GM23248 (cell line): ENCODE measurements around the gene TSPAN12. TPM values are rescaled to one million over a fixed set of nuclear protein-coding genes. Genes with fewer than 3 reads are reported as not detected.

Source experiments
- DNase-seq: peaks from one replicate; pipeline ENCODE4 v3.0.0-alpha.2; 2015
- H2AFZ ChIP-seq: fragments of 200-600 bp; sonication (generic); 2 replicates; pipeline ENCODE4 v1.6.1; 2016; ENCODE audit warnings: antibody characterized with exemption
- H3F3A ChIP-seq: fragments of 200-600 bp; sonication (generic); 2 replicates; pipeline ENCODE4 v1.6.1; 2016; ENCODE audit warnings: mild to moderate bottlenecking, antibody characterized with exemption, mixed run types; ENCODE audit not compliant: insufficient read depth
- H3K27ac ChIP-seq: fragments of 200-600 bp; sonication (generic); 2 replicates; pipeline ENCODE4 v1.5.1; 2016; ENCODE audit warnings: mild to moderate bottlenecking
- H3K27me3 ChIP-seq: fragments of 200-600 bp; sonication (generic); replicated peaks from 2 replicates; pipeline ENCODE4 v1.6.1; 2016; ENCODE audit warnings: mild to moderate bottlenecking; ENCODE audit not compliant: insufficient read depth
- H3K36me3 ChIP-seq: fragments of 200-600 bp; sonication (generic); 2 replicates; pipeline ENCODE4 v1.6.1; 2016; ENCODE audit warnings: low read depth, mild to moderate bottlenecking
- H3K4me1 ChIP-seq: fragments of 200-600 bp; sonication (generic); 2 replicates; pipeline ENCODE4 v1.6.1; 2016; ENCODE audit warnings: mild to moderate bottlenecking; ENCODE audit not compliant: insufficient read depth
- H3K4me2 ChIP-seq: fragments of 200-600 bp; sonication (generic); one replicate; pipeline ENCODE4 v1.6.1; 2016; ENCODE audit warnings: mild to moderate bottlenecking; ENCODE audit not compliant: unreplicated experiment
- H3K4me3 ChIP-seq: fragments of 200-600 bp; sonication (generic); 2 replicates; pipeline ENCODE4 v1.5.1; 2016; ENCODE audit warnings: mild to moderate bottlenecking
- H3K79me2 ChIP-seq: fragments of 200-600 bp; sonication (generic); 2 replicates; pipeline ENCODE4 v1.6.1; 2016; ENCODE audit warnings: mild to moderate bottlenecking; ENCODE audit not compliant: insufficient read depth
- H3K9ac ChIP-seq: fragments of 200-600 bp; sonication (generic); 2 replicates; pipeline ENCODE4 v1.6.1; 2016; ENCODE audit warnings: mild to moderate bottlenecking
- H3K9me2 ChIP-seq: fragments of 200-600 bp; sonication (generic); 2 replicates; pipeline ENCODE4 v1.6.1; 2016; ENCODE audit warnings: mixed run types, mild to moderate bottlenecking, moderate library complexity; ENCODE audit not compliant: insufficient read depth
- H3K9me3 ChIP-seq: fragments of 200-600 bp; sonication (generic); one replicate; pipeline ENCODE4 v1.6.1; 2017; ENCODE audit warnings: low read depth
- H4K20me1 ChIP-seq: fragments of 200-600 bp; sonication (generic); 2 replicates; pipeline ENCODE4 v1.6.0; 2016; ENCODE audit not compliant: insufficient read depth
- EZH2 ChIP-seq: fragments of 200-600 bp; sonication (generic); IDR thresholded peaks from 2 replicates; pipeline ENCODE4 v1.6.1; 2018; ENCODE audit warnings: antibody characterized with exemption, mild to moderate bottlenecking; ENCODE audit not compliant: insufficient read depth, poor library complexity, severe bottlenecking
- EZH2phosphoT487 ChIP-seq: fragments of 200-600 bp; sonication (generic); IDR thresholded peaks from 2 replicates; pipeline ENCODE4 v1.6.1; 2018; ENCODE audit warnings: antibody characterized with exemption, moderate library complexity, mild to moderate bottlenecking, low read depth; ENCODE audit not compliant: insufficient read depth
- WGBS, 2 experiments: methylation state at CpG; one replicate each; pipeline ENCODE4 v1.1.6; 2015 to 2017; ENCODE audit warnings: low lambda C conversion rate in 2 of 2, low coverage in 1 of 2; ENCODE audit errors: missing lambda C conversion rate in 2 of 2; 5-methylcytosine and 5-hydroxymethylcytosine counted together
- in situ Hi-C: fragments of 300-500 bp; cut with MboI; formaldehyde crosslinking; loops from 2 replicates; pipeline ENCODE4 v1.15.0; 2020
- polyA plus RNA-seq: library from polyadenylated mRNA; unstranded; fragments of >200 nt; fragmentation: Nextera tagmentation; extraction: Ambion mirVana; gene quantifications from 2 replicates; pipeline ENCODE4 v1.2.1, GENCODE V29; 2016
- total RNA-seq: library from RNA; depleted of rRNA; stranded (reverse); fragments of >200 nt; shearing (Covaris generic); gene quantifications from 2 replicates; pipeline ENCODE4 v1.2.3, GENCODE V29; 2014

Gene TSPAN12
- total and polyA plus RNA-seq, 2 experiments from 2014 or later, result under 0.01 to 0.70 TPM

- Histone ChIP-seq H3K27ac (no peak overlapping the region), H3K4me3 (no peak overlapping the region), H3F3A (no peaks in the 10 kb centered on the region), H3K4me1 (no peaks in the 10 kb centered on the region), H4K20me1 (no peaks in the 10 kb centered on the region), H3K9me3 (no peaks in the 10 kb centered on the region), H3K9me2 (no peaks in the 10 kb centered on the region), H3K36me3 (no peaks in the 10 kb centered on the region), H3K27me3 (no peaks in the 10 kb centered on the region), H3K4me2 (no peak overlapping the region), H3K79me2 (no peaks in the 10 kb centered on the region), H3K9ac (no peak overlapping the region), H2AFZ (no peak overlapping the region)
- in situ Hi-C loops, result no loop called here
- no peak for DNase-seq
- WGBS, 2 experiments, result 71 to 73% methylated on average over 6 of the region's 6 CpGs
- TF ChIP-seq EZH2phosphoT487, result no peak
- TF ChIP-seq EZH2, result no peak
Measured at GRCh38 chr7:120838281-120838682, 19.7 kb downstream of the TSPAN12 start.

GRCh38 chr7:120837599-120837998, 20.3 kb downstream of the TSPAN12 start:
- no peak for TF ChIP-seq EZH2
- no peak for TF ChIP-seq EZH2phosphoT487
- in situ Hi-C loops, result no loop called here
- DNase-seq, result no peak
- Histone ChIP-seq H3K4me1 (no peaks in the 10 kb centered on the region), H2AFZ (no peak overlapping the region), H3K4me2 (no peak overlapping the region), H3K9ac (no peak overlapping the region), H4K20me1 (no peaks in the 10 kb centered on the region), H3F3A (no peaks in the 10 kb centered on the region), H3K36me3 (no peaks in the 10 kb centered on the region), H3K9me3 (no peaks in the 10 kb centered on the region), H3K27ac (no peak overlapping the region), H3K79me2 (no peaks in the 10 kb centered on the region), H3K4me3 (no peak overlapping the region), H3K9me2 (no peaks in the 10 kb centered on the region), H3K27me3 (no peaks in the 10 kb centered on the region)
- whole genome bisulfite sequencing, 2 experiments, result 59 to 73% methylated on average over 4 of the region's 4 CpGs

GRCh38 chr7:120836556-120837115, 21.3 kb downstream of the TSPAN12 start:
- WGBS, 2 experiments, result 90 to 100% methylated on average over 1 of the region's 1 CpG
- no peak overlapping the region for H3K9ac ChIP-seq
- no peak overlapping the region for H2AFZ ChIP-seq
- H3K9me3 ChIP-seq, result no peaks in the 10 kb centered on the region
- no peak for DNase-seq
- H3K4me2 ChIP-seq, result no peak overlapping the region
- no peaks in the 10 kb centered on the region for H3K79me2 ChIP-seq
- H3K36me3 ChIP-seq, result no peaks in the 10 kb centered on the region
- no peaks in the 10 kb centered on the region for H4K20me1 ChIP-seq
- H3K9me2 ChIP-seq, result no peaks in the 10 kb centered on the region
- in situ Hi-C loops, result no loop called here
- H3K4me3 ChIP-seq, result no peak overlapping the region
- H3K4me1 ChIP-seq, result no peaks in the 10 kb centered on the region
- H3F3A ChIP-seq, result no peaks in the 10 kb centered on the region
- no peak overlapping the region for H3K27ac ChIP-seq
- H3K27me3 ChIP-seq, result no peaks in the 10 kb centered on the region
- TF ChIP-seq EZH2phosphoT487, result no peak
- TF ChIP-seq EZH2, result no peak

GRCh38 chr7:120834726-120835125, 23.2 kb downstream of the TSPAN12 start:
- Histone ChIP-seq H3K4me2 (no peak overlapping the region), H3K36me3 (no peaks in the 10 kb centered on the region), H3K9me3 (no peaks in the 10 kb centered on the region), H3K9me2 (no peaks in the 10 kb centered on the region), H3K4me1 (no peaks in the 10 kb centered on the region), H3K4me3 (no peak overlapping the region), H3F3A (no peaks in the 10 kb centered on the region), H4K20me1 (no peaks in the 10 kb centered on the region), H3K27me3 (no peaks in the 10 kb centered on the region), H2AFZ (no peak overlapping the region), H3K27ac (no peak overlapping the region), H3K9ac (no peak overlapping the region), H3K79me2 (no peaks in the 10 kb centered on the region)
- DNase-seq, result no peak
- in situ Hi-C loops, result no loop called here
- no peak for TF ChIP-seq EZH2phosphoT487
- no peak for TF ChIP-seq EZH2
- WGBS, 2 experiments, result 91 to 97% methylated on average over 2 of the region's 2 CpGs

GRCh38 chr7:120833546-120833945, 24.4 kb downstream of the TSPAN12 start:
- H3K4me3 ChIP-seq, result no peak overlapping the region
- H3K27ac ChIP-seq, result no peak overlapping the region
- no peak overlapping the region for H2AFZ ChIP-seq
- no peaks in the 10 kb centered on the region for H4K20me1 ChIP-seq
- in situ Hi-C loops, result no loop called here
- no peak overlapping the region for H3K4me2 ChIP-seq
- no peaks in the 10 kb centered on the region for H3K79me2 ChIP-seq
- H3K4me1 ChIP-seq, result no peaks in the 10 kb centered on the region
- WGBS, 2 experiments, result 30 to 32% methylated on average over 2 of the region's 2 CpGs
- no peak overlapping the region for H3K9ac ChIP-seq
- DNase-seq, result no peak
- TF ChIP-seq EZH2 (no peak), EZH2phosphoT487 (no peak)
- H3K9me3 ChIP-seq, result no peaks in the 10 kb centered on the region
- no peaks in the 10 kb centered on the region for H3K27me3 ChIP-seq
- H3K36me3 ChIP-seq, result no peaks in the 10 kb centered on the region
- no peaks in the 10 kb centered on the region for H3K9me2 ChIP-seq
- no peaks in the 10 kb centered on the region for H3F3A ChIP-seq
